ENCODE measurements around the gene FADS1.

GRCh38 chr11:61768376-61769076 lies 48.3 kb downstream of the FADS1 start:
- TF ChIP-seq CTCF (conservative IDR thresholded peaks at IDR 0.05; ENCODE audit: low read length), result no peak
- TF ChIP-seq EZH2phosphoT487 (IDR thresholded peaks at IDR 0.05; ENCODE audit: borderline replicate concordance, low read depth, low read length), result no peak

Measured in OCI-LY7 (cell line).